Thymus (tissue), 11 donors: ENCODE results near the gene OPCML. TPM values are rescaled to one million over a fixed set of nuclear protein-coding genes. Genes with fewer than 3 reads are reported as not detected.

Experiments
- DNase-seq, 9 donors: peaks; one replicate each; pipeline ENCODE4 v3.0.0-alpha.2; 2013; ENCODE audit warnings: low spot score in 9 of 9, low read depth in 6 of 9, missing footprints in 1 of 9
- H3K27ac ChIP-seq, 2 donors: one replicate each; pipeline ENCODE4 v1.5.1; 2013; ENCODE audit warnings: control low read depth in 1 of 2, low read depth in 1 of 2, low read length in 1 of 2, mild to moderate bottlenecking in 1 of 2, moderate library complexity in 1 of 2
- H3K27me3 ChIP-seq, 2 donors: one replicate each; pipeline ENCODE4 v1.5.1; 2013; ENCODE audit warnings: low read length in 1 of 2; ENCODE audit not compliant: control insufficient read depth in 2 of 2, insufficient read depth in 1 of 2
- H3K36me3 ChIP-seq, 2 donors: one replicate each; pipeline ENCODE4 v1.5.1; 2013; ENCODE audit warnings: low read length in 1 of 2, mild to moderate bottlenecking in 1 of 2, moderate library complexity in 1 of 2; ENCODE audit not compliant: control insufficient read depth in 2 of 2, insufficient read depth in 2 of 2
- H3K4me1 ChIP-seq, 2 donors: one replicate each; pipeline ENCODE4 v1.5.1; 2013; ENCODE audit warnings: low read length in 2 of 2; ENCODE audit not compliant: control insufficient read depth in 2 of 2, insufficient read depth in 2 of 2
- H3K4me3 ChIP-seq, 2 donors: one replicate each; pipeline ENCODE4 v1.5.1; 2013; ENCODE audit warnings: low read length in 2 of 2, control low read depth in 1 of 2, mild to moderate bottlenecking in 1 of 2
- H3K9me3 ChIP-seq, 2 donors: one replicate each; pipeline ENCODE4 v1.5.1; 2013; ENCODE audit warnings: low read length in 1 of 2, mild to moderate bottlenecking in 1 of 2; ENCODE audit not compliant: control insufficient read depth in 2 of 2, insufficient read depth in 1 of 2
- WGBS: extraction: QIAGEN DNeasy Blood & Tissue Kit; methylation state at CpG from one replicate; pipeline ENCODE4 v1.1.7; 2013; 5-methylcytosine and 5-hydroxymethylcytosine counted together
- polyA plus RNA-seq: library from polyadenylated mRNA; stranded (reverse); fragments of 200-250 nt; gene quantifications from one replicate; pipeline ENCODE4 v1.2.3, GENCODE V29; 2013
- total RNA-seq: library from RNA; stranded (reverse); fragments of 120-200 nt; gene quantifications from one replicate; pipeline ENCODE4 v1.2.4, GENCODE V29; 2013
- donor health status: healthy.

Gene OPCML
- total and polyA plus RNA-seq, 2 donors, result 0.07 to 0.09 TPM

GRCh38 chr11:133038850-133039249 lies 493.5 kb downstream of the OPCML start:
- Histone ChIP-seq H3K4me3 (no peak overlapping the region), H3K27me3 (no peaks in the 10 kb centered on the region), H3K4me1 (no peaks in the 10 kb centered on the region), H3K36me3 (no peaks in the 10 kb centered on the region), H3K9me3 (no peaks in the 10 kb centered on the region), H3K27ac (no peak overlapping the region)
- DNase-seq, result no peak
- WGBS, result 20% methylated on average over 4 of the region's 4 CpGs

GRCh38 chr11:133034929-133035328 lies 497.4 kb downstream of the OPCML start:
- no peaks in the 10 kb centered on the region for H3K4me1 ChIP-seq
- H3K4me3 ChIP-seq, result no peak overlapping the region
- DNase-seq, result no peak
- 74% methylated on average over 7 of the region's 7 CpGs for WGBS
- no peaks in the 10 kb centered on the region for H3K27me3 ChIP-seq
- H3K27ac ChIP-seq, result no peak overlapping the region
- H3K9me3 ChIP-seq, result no peaks in the 10 kb centered on the region
- no peaks in the 10 kb centered on the region for H3K36me3 ChIP-seq

- H3K27me3 ChIP-seq, result no peaks in the 10 kb centered on the region
- H3K36me3 ChIP-seq, result no peaks in the 10 kb centered on the region
- 74% methylated on average over 5 of the region's 5 CpGs for WGBS
- H3K27ac ChIP-seq, result no peak overlapping the region
- no peak overlapping the region for H3K4me3 ChIP-seq
- H3K4me1 ChIP-seq, result no peaks in the 10 kb centered on the region
- no peaks in the 10 kb centered on the region for H3K9me3 ChIP-seq
- no peak for DNase-seq
These were observed 503.2 kb downstream of the OPCML start for GRCh38 chr11:133029107-133029506.

GRCh38 chr11:133026952-133027351 lies 505.3 kb downstream of the OPCML start:
- no peaks in the 10 kb centered on the region for H3K9me3 ChIP-seq
- H3K4me3 ChIP-seq, result no peak overlapping the region
- H3K4me1 ChIP-seq, result no peaks in the 10 kb centered on the region
- 89% methylated on average over 1 of the region's 1 CpG for WGBS
- H3K27ac ChIP-seq, result no peak overlapping the region
- H3K27me3 ChIP-seq, result no peaks in the 10 kb centered on the region
- DNase-seq, result no peak
- no peaks in the 10 kb centered on the region for H3K36me3 ChIP-seq

- no peak for DNase-seq
- no peaks in the 10 kb centered on the region for H3K9me3 ChIP-seq
- H3K27ac ChIP-seq, result no peak overlapping the region
- no peak overlapping the region for H3K4me3 ChIP-seq
- H3K36me3 ChIP-seq, result no peaks in the 10 kb centered on the region
- no peaks in the 10 kb centered on the region for H3K27me3 ChIP-seq
- WGBS, result 87% methylated on average over 5 of the region's 5 CpGs
- H3K4me1 ChIP-seq, result no peaks in the 10 kb centered on the region
These were observed 508.0 kb downstream of the OPCML start for GRCh38 chr11:133024301-133024700.

- Histone ChIP-seq H3K9me3 (no peaks in the 10 kb centered on the region), H3K36me3 (no peaks in the 10 kb centered on the region), H3K4me3 (no peak overlapping the region), H3K27me3 (no peaks in the 10 kb centered on the region), H3K27ac (no peak overlapping the region), H3K4me1 (no peaks in the 10 kb centered on the region)
- DNase-seq, result no peak
- WGBS, result 89% methylated on average over 9 of the region's 9 CpGs
These were observed 509.1 kb downstream of the OPCML start for GRCh38 chr11:133023232-133023631.

- no peak for DNase-seq
- Histone ChIP-seq H3K36me3 (no peaks in the 10 kb centered on the region), H3K9me3 (no peaks in the 10 kb centered on the region), H3K4me3 (no peak overlapping the region), H3K4me1 (no peaks in the 10 kb centered on the region), H3K27ac (no peak overlapping the region), H3K27me3 (no peaks in the 10 kb centered on the region)
- 53% methylated on average over 7 of the region's 7 CpGs for WGBS
These were observed 510.7 kb downstream of the OPCML start for GRCh38 chr11:133021553-133021952.

GRCh38 chr11:133020372-133020714 lies 512.0 kb downstream of the OPCML start:
- WGBS, result 96% methylated on average over 1 of the region's 1 CpG
- no peak overlapping the region for H3K4me3 ChIP-seq
- H3K4me1 ChIP-seq, result no peaks in the 10 kb centered on the region
- no peak for DNase-seq
- H3K9me3 ChIP-seq, result no peaks in the 10 kb centered on the region
- H3K27me3 ChIP-seq, result no peaks in the 10 kb centered on the region
- H3K36me3 ChIP-seq, result no peaks in the 10 kb centered on the region
- H3K27ac ChIP-seq, result no peak overlapping the region

- WGBS, result 89% methylated on average over 17 of the region's 17 CpGs
- no peaks in the 10 kb centered on the region for H3K27me3 ChIP-seq
These were observed 512.5 kb downstream of the OPCML start for GRCh38 chr11:133019545-133020371.

More at GRCh38 chr11:133019545-133020371, 512.5 kb downstream of the OPCML start:
- Histone ChIP-seq H3K27ac (no peak overlapping the region), H3K4me1 (no peaks in the 10 kb centered on the region), H3K9me3 (no peaks in the 10 kb centered on the region), H3K4me3 (no peak overlapping the region), H3K36me3 (no peaks in the 10 kb centered on the region)
- DNase-seq, result no peak
